GM18870 (cell line): ENCODE data around the gene PKP3.
"Not testable (repeated sequence)": the region's sequence is repeated elsewhere in the genome, so short reads cannot be mapped to it uniquely, and the experiment has no call there.

Experiments
- ATAC-seq: cut with Tn5 transposase; IDR thresholded peaks from one replicate; pipeline ENCODE4 v1.9.1; 2021; ENCODE audit warnings: moderate library complexity; ENCODE audit not compliant: unreplicated experiment

PKP3 gene

GRCh38 chr11:377883-378500, 16.0 kb upstream of the PKP3 start:
- no peak for ATAC-seq

DNA sequence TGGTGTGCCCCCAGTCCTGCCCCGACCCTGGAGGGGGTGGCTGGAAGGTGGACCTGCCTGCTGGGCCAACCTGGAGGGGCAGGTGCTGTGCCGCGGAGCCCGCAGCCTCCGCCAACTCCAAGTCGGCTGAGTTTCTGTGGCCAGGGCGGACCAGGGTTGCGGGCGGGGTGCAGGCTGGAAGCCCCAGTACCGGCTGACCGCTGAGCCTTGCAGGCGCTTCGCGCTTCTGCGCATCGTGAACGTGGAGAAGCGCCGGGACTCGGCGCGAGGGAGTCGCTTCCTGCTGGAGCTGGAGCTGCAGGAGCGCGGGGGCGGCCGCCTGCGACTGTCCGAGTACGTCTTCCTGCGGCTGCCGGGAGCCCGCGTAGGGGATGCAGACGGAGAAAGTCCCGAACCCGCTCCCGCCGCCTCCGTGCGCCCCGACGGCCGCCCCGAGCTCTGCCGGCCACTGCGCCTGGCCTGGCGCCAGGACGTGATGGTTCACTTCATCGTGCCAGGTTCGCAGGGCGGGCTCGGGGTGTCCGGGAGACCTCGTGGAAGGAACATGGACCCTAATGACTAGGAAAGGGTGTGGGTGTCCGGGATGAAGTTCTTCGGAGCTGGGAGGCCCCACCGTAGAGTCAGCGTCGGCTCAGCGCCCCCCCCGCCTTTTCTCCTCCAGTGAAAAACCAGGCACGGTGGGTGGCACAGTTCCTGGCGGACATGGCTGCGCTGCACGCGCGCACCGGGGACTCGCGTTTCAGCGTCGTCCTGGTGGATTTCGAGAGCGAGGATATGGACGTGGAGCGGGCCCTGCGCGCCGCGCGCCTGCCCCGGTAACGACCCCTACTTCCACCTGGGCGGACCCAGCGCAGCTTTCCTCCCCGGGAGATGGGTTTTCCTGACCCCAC, 14.6 kb upstream of the PKP3 start:
- ATAC-seq: no peak

GRCh38 chr11:380095-380480, 13.9 kb upstream of the PKP3 start:
- ATAC-seq: no peak

DNA sequence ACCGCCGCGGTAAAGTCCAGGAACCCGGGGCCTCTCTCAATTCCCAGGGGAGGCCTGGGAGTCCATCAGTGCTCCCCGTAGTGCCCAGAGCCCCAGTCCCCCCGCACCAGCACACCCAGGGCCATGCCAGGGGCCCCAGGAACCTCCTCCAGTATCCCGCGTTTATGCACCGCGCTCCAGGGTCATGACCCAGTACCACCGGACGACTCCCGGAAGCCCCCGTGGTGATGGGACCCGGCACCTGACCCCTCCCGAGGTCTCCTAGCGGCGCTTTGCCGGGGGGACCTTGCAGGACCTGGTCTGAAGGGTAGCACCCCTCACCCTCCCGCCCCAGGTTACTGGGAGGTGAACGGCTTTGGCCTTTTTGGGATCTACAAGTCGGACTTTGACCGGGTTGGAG, 13.5 kb upstream of the PKP3 start:
- ATAC-seq: no peak

DNA sequence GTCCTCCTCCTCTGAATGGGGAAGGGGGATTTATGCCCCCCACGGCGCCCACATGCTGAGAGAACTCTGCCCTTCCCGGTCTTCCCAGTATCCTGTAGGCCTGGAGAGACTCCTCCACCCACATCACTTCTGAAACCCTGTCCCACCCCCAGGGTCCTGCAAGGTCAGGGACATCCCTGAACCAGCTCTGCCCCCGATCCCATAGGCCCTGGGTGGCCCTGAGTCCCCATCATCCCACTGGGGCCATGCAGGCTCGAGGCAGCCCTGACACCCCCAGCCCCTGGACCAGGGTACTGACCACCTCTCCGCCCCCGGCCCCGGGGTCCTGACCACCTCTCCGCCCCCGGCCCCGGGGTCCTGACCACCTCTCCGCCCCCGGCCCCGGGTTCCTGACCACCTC, 13.0 kb upstream of the PKP3 start:
- no peak for ATAC-seq

DNA sequence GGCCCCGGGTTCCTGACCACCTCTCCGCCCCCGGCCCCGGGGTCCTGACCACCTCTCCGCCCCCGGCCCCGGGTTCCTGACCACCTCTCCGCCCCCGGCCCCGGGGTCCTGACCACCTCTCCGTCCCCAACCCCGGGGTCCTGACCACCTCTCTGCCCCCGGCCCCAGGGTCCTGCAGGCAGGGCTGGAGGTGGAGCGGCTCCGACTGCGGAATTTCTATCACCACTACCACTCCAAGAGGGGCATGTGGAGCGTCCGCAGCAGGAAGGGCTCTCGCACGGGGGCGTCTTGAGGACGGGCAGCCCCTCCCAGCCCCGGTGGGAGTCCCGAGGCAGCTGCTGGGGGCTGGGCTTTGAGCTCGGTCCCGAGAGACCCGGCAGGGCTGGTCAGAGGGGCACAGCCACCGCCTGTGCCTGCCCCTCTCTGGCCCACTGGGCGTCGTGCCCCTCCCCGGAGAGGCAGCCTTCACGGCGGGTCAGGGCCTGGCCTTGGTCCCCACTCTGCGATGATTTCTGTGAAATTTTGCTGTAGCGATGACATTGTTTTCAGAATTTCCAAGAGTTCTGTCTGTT, 12.4 kb upstream of the PKP3 start:
- no peak for ATAC-seq

- ATAC-seq: no peak
Observed at GRCh38 chr11:382081-382629, 11.9 kb upstream of the PKP3 start.

DNA sequence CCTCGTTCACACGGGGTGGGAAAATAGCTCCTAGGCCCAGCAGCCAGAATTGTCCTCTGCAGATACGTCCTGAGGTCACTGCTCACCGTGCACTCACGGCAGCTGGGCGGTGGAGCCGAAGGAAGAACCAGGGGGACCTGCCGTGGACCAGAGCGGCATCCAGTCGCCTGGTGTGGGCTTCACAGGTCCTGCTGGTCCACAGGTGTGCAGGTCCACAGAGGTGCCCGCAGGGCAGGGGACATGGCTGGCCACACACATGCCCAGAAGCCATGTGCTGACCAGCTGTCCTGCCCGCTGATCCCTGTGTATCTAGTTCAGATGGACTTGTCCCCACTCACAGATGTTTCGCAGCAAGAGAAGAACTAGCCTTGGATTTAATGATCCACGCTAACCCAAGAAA, 10.6 kb upstream of the PKP3 start:
- ATAC-seq: no peak

DNA sequence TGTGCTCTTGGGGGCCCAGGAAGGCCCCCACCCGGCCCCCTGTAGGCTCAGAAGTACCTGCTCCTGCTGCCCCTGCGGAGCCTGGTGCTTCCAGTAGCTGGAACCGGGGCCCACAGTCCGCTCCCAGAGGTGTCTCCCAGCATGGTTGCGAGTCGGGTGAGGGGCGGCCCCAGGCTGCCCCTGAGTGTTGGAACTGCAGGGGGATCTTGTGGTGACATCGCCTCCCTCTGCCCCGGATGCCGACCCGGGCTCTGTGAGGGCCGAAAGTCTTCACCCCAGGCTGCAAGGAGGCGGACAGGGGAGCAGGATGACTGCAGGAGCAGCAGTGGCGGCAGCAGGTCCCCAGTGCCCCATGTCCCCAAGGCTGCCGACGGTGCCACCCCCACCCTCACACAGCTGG, 9.5 kb upstream of the PKP3 start:
- ATAC-seq: no peak

DNA sequence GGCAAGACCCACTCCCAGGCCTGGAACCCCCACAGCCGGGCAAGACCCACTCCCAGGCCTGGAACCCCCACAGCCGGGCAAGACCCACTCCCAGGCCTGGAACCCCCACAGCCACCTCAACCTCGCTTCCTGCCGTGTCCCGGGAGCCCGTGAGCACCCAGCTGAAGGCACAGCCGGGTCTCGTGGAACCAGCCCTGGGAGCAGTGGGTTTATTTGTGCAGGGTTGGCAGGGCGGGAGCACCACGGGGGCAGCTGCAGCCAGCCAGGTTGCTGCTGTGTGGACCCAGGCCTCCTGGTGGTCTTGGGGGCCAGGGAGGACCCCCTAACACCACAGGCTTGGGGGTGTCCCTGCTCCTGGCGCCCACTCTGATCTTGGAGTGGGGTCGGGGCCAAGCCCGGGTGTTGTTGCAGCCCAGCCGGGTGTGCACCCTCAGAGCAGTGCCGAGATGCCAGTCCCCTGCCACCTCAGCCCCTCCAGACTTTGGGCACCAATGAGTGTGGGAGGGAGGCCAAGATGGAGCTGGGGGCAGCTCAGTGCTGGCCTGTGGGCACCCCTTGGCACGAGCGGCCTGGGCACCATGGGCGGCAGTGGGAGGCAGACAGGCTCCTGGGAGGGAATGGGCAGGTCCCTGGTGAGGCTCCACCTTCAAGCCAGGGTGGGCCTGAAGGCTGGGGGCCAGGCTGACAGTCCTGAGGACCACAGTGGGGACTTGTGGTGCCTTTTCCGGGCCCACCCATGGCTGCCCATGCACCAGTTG, 8.2 kb upstream of the PKP3 start:
- no peak for ATAC-seq

- no peak for ATAC-seq
Observed at GRCh38 chr11:386483-386882, 7.5 kb upstream of the PKP3 start.

DNA sequence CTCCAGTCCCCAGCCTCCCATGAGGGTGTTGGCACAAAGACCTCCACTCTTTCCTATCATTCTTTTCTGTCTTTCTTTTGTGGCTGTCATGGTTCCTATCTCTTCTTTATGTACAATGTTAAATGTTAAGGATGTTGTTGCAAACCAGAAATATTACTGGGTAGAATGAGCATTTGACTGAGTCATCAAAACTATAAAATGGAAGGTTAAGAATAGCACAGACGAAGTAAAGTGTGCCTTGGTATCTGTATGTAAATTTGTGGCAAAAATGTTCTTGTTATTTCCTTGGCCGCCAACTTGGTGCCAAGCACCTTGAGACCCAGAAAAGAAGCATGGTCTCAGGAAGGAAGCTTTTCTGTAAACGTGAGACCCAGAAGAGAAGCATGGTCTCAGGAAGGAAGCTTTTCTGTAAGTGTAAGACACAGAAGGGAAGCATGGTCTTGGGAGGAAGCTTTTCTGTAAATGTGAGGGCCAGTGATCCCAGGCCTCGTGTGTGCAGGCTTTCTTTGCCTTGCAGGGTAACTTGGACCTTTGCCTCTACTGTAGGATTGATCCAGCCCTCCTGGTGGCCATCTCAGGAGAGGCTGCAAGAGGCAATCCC, 6.7 kb upstream of the PKP3 start:
- no peak for ATAC-seq

DNA sequence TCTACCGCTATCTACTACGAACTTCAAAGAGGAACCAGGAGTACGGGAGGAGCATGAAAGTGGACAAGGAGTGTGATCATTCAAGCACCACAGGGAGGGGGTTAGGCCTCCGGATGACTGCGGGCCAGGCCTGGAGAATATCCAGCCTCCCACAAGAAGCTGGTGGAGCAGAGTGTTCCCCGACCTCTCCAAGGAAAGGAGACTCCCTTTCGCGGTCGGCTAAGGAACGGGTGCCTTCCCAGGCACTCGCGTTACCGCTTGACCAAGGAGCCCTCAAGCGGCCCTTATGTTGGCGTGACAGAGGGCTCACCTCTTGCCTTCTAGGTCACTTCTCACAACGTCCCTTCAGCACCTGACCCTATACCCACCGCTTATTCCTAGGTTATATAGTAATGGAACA, 4.6 kb upstream of the PKP3 start:
- not testable (repeated sequence) for ATAC-seq

- no peak for ATAC-seq
Observed at GRCh38 chr11:390175-390574, 3.8 kb upstream of the PKP3 start.

- ATAC-seq: no peak
Observed at GRCh38 chr11:391117-392017, 2.6 kb upstream of the PKP3 start.

DNA sequence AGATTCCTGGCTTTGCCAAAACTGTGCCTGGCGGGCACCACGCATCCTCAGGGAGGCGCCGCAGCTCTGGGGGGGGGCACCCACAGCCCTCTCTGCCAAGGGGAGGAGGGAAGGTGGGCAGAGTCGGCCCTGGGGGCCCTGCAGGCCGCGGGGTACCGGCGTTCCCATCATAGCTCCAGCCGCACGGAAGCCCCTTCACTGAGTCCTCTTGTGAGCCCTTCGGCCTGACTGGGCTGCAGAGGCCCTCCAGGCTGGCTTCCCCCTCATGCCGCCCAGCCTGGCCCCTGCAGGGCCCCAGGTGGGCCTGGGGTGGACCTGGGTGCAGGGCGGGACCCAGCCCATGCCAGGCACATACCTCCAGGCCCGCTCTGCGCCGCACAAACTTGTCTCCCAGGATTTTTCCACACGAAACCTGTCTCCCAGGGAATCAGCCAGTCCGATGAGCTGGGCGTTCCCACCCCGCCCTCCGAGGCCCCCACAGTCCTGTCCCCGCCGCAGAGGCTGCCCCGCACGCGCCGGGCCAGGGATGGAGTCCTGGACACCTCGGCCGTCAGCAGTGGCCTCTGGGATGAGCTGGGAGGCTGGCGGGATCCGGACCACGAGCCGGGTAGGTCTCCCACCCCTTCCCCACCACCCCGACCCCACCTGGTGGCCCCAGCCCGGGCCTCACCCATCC, 1.8 kb upstream of the PKP3 start:
- no peak for ATAC-seq

- ATAC-seq: no peak
Observed at GRCh38 chr11:393219-394033, 583 bp upstream of the PKP3 start.

DNA sequence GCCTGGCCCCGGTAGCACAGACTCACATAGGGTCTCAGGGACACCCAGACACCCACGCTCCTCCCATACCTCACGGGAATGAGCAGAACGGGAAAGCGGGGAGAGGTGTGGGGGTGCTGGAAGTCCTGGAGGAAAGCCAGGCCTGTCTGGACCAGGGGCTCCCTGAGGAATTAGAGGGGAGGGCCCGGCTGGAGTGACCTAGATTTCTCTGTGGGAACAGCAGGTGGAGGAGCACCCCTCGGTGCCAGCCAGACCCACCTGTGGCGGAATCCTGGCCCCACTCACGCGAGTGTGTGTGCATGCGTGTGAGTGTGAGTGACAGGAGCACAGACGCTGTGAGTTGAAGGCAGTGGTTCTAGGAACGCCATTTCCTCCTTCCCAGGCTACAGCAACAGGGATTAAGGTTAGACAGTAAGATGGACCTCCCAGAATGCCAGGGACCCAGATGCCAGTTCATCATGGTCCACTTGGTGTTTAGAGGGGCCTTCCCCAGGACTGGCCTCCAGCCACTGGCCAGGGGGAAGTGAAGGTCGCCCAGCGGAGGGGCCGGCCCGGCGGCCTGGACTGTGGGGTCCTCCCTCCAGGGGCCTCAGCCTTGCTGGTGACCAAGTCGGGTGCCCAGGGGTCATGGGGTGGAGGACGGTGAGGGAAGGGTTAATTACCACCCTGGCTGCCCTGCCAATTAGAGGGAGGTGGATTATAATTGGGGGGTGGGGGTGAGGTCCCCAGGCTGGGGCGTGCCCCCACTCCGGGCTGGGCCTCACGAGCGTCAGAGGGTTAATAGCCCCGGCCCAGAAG, 1.0 kb downstream of the PKP3 start:
- no peak for ATAC-seq
